Neutrophil (primary cell): ENCODE data around the gene SENP7.
"Not testable (repeated sequence)": the region's sequence is repeated elsewhere in the genome, so short reads cannot be mapped to it uniquely, and the experiment has no call there.

Experiments used
- H3K27ac ChIP-seq: fragments of 200-600 bp; sonication (generic); 2 replicates; pipeline ENCODE4 v1.5.1; 2016; ENCODE audit warnings: mild to moderate bottlenecking, moderate library complexity
- H3K27me3 ChIP-seq: fragments of 200-600 bp; sonication (generic); 2 replicates; pipeline ENCODE4 v1.6.0; 2016; ENCODE audit warnings: mild to moderate bottlenecking
- H3K36me3 ChIP-seq: fragments of 200-600 bp; sonication (generic); 2 replicates; pipeline ENCODE4 v1.5.1; 2017
- H3K4me1 ChIP-seq, 2 experiments: fragments of 200-600 bp in 1 of 2; sonication (generic) in 1 of 2; 1 replicate in 1 of 2; 2 replicates in 1 of 2; pipeline versions ENCODE4 v1.5.1 to v1.6.1; 2013 to 2016; ENCODE audit warnings: low read depth in 1 of 2, low read length in 1 of 2, mild to moderate bottlenecking in 1 of 2, moderate library complexity in 1 of 2; ENCODE audit not compliant: control insufficient read depth in 1 of 2, insufficient read depth in 1 of 2
- H3K4me3 ChIP-seq, 2 experiments: fragments of 200-600 bp in 1 of 2; sonication (generic) in 1 of 2; 1 replicate in 1 of 2; 2 replicates in 1 of 2; pipeline ENCODE4 v1.5.1; 2013 to 2016; ENCODE audit warnings: low read depth in 1 of 2, low read length in 1 of 2, mild to moderate bottlenecking in 1 of 2, moderate library complexity in 1 of 2
- H3K9me3 ChIP-seq: fragments of 200-600 bp; sonication (generic); 2 replicates; pipeline ENCODE4 v1.5.1; 2016
- TF ChIP-seq, protein P1 (sequence below): fragments of 200-600 bp; sonication (generic); IDR thresholded peaks from 2 replicates; pipeline ENCODE4 v1.5.1; 2016; ENCODE audit warnings: antibody characterized with exemption

SENP7 gene

DNA sequence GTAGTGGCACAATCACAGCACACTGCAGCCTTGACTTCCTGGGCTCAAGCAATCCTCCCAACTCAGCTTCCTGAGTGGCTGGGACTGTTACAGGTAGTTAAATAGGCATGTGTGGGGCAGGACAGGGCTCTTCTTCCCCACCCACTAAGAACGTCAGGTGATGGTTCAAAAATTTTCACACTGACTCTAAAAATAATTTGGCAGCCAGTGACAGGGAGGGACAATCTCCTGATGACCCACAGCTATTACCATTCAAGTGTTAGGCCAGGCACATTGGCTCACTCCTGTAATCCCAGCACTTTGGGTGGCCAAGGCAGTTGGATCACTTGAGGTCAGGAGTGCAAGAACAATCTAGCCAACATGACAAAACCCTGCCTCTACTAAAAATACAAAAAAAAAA lies 36.5 kb upstream of the SENP7 start:
- Histone ChIP-seq H3K9me3 (no peaks in the 10 kb centered on the region), H3K4me3 (no peak overlapping the region), H3K27me3 (no peaks in the 10 kb centered on the region), H3K36me3 (no peaks in the 10 kb centered on the region), H3K4me1 (no peaks in the 10 kb centered on the region), H3K27ac (no peak overlapping the region)
- TF ChIP-seq, protein P1, sequence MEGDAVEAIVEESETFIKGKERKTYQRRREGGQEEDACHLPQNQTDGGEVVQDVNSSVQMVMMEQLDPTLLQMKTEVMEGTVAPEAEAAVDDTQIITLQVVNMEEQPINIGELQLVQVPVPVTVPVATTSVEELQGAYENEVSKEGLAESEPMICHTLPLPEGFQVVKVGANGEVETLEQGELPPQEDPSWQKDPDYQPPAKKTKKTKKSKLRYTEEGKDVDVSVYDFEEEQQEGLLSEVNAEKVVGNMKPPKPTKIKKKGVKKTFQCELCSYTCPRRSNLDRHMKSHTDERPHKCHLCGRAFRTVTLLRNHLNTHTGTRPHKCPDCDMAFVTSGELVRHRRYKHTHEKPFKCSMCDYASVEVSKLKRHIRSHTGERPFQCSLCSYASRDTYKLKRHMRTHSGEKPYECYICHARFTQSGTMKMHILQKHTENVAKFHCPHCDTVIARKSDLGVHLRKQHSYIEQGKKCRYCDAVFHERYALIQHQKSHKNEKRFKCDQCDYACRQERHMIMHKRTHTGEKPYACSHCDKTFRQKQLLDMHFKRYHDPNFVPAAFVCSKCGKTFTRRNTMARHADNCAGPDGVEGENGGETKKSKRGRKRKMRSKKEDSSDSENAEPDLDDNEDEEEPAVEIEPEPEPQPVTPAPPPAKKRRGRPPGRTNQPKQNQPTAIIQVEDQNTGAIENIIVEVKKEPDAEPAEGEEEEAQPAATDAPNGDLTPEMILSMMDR: no peak

GRCh38 chr3:101548527-101549105 lies 35.6 kb upstream of the SENP7 start:
- H3K27ac ChIP-seq: no peak overlapping the region

GRCh38 chr3:101544161-101544850 lies 31.3 kb upstream of the SENP7 start:
- Histone ChIP-seq H3K4me3 (no peak overlapping the region), H3K4me1 (peaks cover 17 to 19% of the 10 kb centered on the region in 2 experiments), H3K36me3 (no peaks in the 10 kb centered on the region), H3K9me3 (no peaks in the 10 kb centered on the region), H3K27ac (no peak overlapping the region), H3K27me3 (no peaks in the 10 kb centered on the region)
- TF ChIP-seq, protein P1: no peak

More at GRCh38 chr3:101548527-101549105, 35.6 kb upstream of the SENP7 start:
- Histone ChIP-seq H3K36me3 (no peaks in the 10 kb centered on the region), H3K27me3 (no peaks in the 10 kb centered on the region), H3K4me3 (no peak overlapping the region), H3K4me1 (peaks cover 4 to 8% of the 10 kb centered on the region in 2 experiments), H3K9me3 (no peaks in the 10 kb centered on the region)
- TF ChIP-seq, protein P1: no peak

DNA sequence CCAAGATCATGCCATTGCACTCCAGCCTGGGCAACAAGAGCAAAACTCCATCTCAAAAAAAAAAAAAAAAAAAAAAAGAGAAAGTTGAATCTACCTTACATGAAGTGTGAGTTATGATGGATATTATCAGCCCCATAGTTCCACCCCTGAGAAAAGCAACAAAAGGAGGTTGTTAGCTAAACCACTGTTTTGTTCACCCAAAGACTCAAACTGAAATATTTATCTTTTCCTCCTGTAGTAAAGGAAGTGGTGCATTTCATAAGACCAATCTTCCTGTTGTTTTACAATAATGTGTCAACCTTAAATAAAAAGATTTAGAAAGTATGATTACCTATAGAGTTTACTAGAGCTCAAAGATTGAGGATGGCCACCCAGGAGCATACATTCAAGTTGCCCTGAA lies 29.9 kb upstream of the SENP7 start:
- Histone ChIP-seq H3K27me3 (no peaks in the 10 kb centered on the region), H3K36me3 (no peaks in the 10 kb centered on the region), H3K9me3 (no peaks in the 10 kb centered on the region), H3K4me1 (peaks cover 17 to 19% of the 10 kb centered on the region in 2 experiments), H3K4me3 (no peak overlapping the region), H3K27ac (peak overlapping the region; percentile 43)
- TF ChIP-seq, protein P1: no peak

- not testable (repeated sequence) for H3K9me3 ChIP-seq
Observed at GRCh38 chr3:101536955-101537354, 23.9 kb upstream of the SENP7 start.

GRCh38 chr3:101536266-101536665 lies 23.3 kb upstream of the SENP7 start:
- TF ChIP-seq, protein P1: no peak
- Histone ChIP-seq H3K27ac (no peak overlapping the region), H3K36me3 (no peaks in the 10 kb centered on the region), H3K9me3 (no peaks in the 10 kb centered on the region), H3K4me3 (no peak overlapping the region), H3K4me1 (no peaks in the 10 kb centered on the region), H3K27me3 (no peaks in the 10 kb centered on the region)

More at GRCh38 chr3:101536955-101537354, 23.9 kb upstream of the SENP7 start:
- not testable (repeated sequence) for H3K4me1 ChIP-seq, H3K27ac ChIP-seq, H3K27me3 ChIP-seq, H3K36me3 ChIP-seq, H3K4me3 ChIP-seq
